Caco-2 (cell line): ENCODE results near the gene SBNO2. TPM values are rescaled to one million over a fixed set of nuclear protein-coding genes. Genes with fewer than 3 reads are reported as not detected.

Source experiments
- BruUV-seq: library from RNA; stranded (reverse); fragments of 400-500 nt; replicated peaks from 2 replicates; lab custom pipeline; 2021; lab: Mats Ljungman, UMichigan
- CTCF ChIA-PET: fragments of 300-600 bp; sonication (Branson Sonifier 250); formaldehyde crosslinking; loops from one replicate; lab custom pipeline; 2022; ENCODE audit warnings: antibody characterized with exemption; lab: Charles Lee
- POLR2A ChIA-PET: fragments of 300-600 bp; sonication (Branson Sonifier 250); formaldehyde crosslinking; loops from one replicate; lab custom pipeline; 2022; ENCODE audit warnings: antibody characterized with exemption; lab: Charles Lee
- DNase-seq, 2 experiments: peaks; one replicate each; pipeline versions ENCODE4 v3.0.0 to v3.0.0-alpha.2; 2020 to 2022
- H3K27me3 ChIP-seq: replicated peaks from 2 replicates; pipeline ENCODE4 v1.6.0; 2011; ENCODE audit warnings: low read length; ENCODE audit not compliant: control insufficient read depth, insufficient read depth
- H3K36me3 ChIP-seq: 2 replicates; pipeline ENCODE4 v1.5.1; 2011; ENCODE audit warnings: low read length; ENCODE audit not compliant: control insufficient read depth, insufficient read depth
- H3K4me1 ChIP-seq: fragments of 250-450 bp; sonication (Bioruptor Pico); 2 replicates; pipeline ENCODE4 v1.5.1; 2020; ENCODE audit warnings: mild to moderate bottlenecking
- H3K4me3 ChIP-seq: 2 replicates; pipeline ENCODE4 v1.5.1; 2011; ENCODE audit warnings: low read depth, mild to moderate bottlenecking, control low read depth, low read length
- H3K9me3 ChIP-seq: fragments of 250-450 bp; sonication (Bioruptor Pico); 2 replicates; pipeline ENCODE4 v1.5.1; 2020; ENCODE audit warnings: mild to moderate bottlenecking, moderate library complexity
- H3K27ac Mint-ChIP-seq: one replicate; pipeline ENCODE4 v1.8.0; 2022; ENCODE audit warnings: mixed read lengths; ENCODE audit not compliant: unreplicated experiment
- H3K27me3 Mint-ChIP-seq: one replicate; pipeline ENCODE4 v1.8.0; 2022; ENCODE audit warnings: mixed read lengths; ENCODE audit not compliant: insufficient read depth, unreplicated experiment
- H3K36me3 Mint-ChIP-seq: one replicate; pipeline ENCODE4 v1.8.0; 2022; ENCODE audit warnings: mild to moderate bottlenecking, mixed read lengths; ENCODE audit not compliant: insufficient read depth, unreplicated experiment
- H3K4me1 Mint-ChIP-seq: one replicate; pipeline ENCODE4 v1.8.0; 2022; ENCODE audit warnings: low read depth, mixed read lengths; ENCODE audit not compliant: unreplicated experiment
- H3K4me3 Mint-ChIP-seq: one replicate; pipeline ENCODE4 v1.8.0; 2022; ENCODE audit warnings: mild to moderate bottlenecking, moderate library complexity, mixed read lengths; ENCODE audit not compliant: unreplicated experiment
- H3K9me3 Mint-ChIP-seq: one replicate; pipeline ENCODE4 v1.8.0; 2022; ENCODE audit warnings: mixed read lengths; ENCODE audit not compliant: unreplicated experiment
- intact Hi-C: fragments of 100-400 bp; cut with micrococcal nuclease; formaldehyde crosslinking; loops from one replicate; pipeline ENCODE4 v1.10.0; 2022; ENCODE audit not compliant: unreplicated experiment
- total RNA-seq: library from RNA; stranded (reverse); gene quantifications from 2 replicates; pipeline ENCODE4 v1.2.3, GENCODE V29; 2022
- TF ChIP-seq, protein P1 (sequence below), 2 experiments: fragments of 200-600 bp in 1 of 2; IDR thresholded peaks; 1 replicate in 1 of 2; 2 replicates in 1 of 2; pipeline versions ENCODE4 v1.5.1 to v1.8.0; 2011 to 2022; ENCODE audit warnings: antibody characterized with exemption in 1 of 2, control low read depth in 1 of 2, inconsistent platforms in 1 of 2, low read depth in 1 of 2, low read length in 1 of 2, mild to moderate bottlenecking in 1 of 2, moderate library complexity in 1 of 2; ENCODE audit not compliant: insufficient read depth in 1 of 2, severe bottlenecking in 1 of 2, unreplicated experiment in 1 of 2

SBNO2 gene
- total RNA-seq, 1 experiment from 2014 or later: 41.2 TPM

DNA sequence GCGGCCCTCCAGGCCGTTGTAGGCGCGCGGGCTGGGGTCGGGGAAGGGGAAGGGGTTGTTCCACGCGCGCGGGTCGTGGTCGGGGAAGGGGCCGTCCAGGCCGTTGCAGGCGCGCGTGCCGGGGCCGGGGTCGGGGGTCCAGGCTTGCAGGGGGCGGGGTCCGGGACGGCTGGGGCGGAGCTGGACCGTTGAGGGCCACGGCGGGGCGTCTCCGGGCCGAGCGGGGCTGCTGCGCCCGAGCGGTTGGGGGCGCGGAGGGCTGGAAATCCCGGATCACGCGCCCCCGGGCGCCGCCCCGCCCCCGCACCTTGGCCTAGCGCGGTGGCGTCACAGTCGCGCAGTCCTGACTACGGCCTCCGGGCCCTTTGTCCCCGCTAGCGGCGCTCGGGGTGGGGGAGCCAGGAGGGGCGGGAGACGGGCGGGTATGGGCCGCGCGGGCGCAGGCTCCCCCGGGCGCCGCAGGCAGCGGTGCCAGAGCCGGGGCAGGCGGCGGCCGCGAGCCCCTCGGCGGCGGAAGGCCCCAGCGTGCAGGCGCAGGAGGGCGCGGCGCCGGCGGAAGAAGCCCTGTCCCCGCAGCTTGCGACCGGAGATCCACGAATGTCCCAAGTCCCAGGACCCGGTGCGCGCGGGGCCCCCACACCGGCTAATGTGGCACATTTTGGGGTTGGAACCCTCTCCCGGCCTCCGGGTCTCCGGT, 69.6 kb downstream of the SBNO2 start:
- no peaks in the 10 kb centered on the region for H3K4me1 Mint-ChIP-seq

DNA sequence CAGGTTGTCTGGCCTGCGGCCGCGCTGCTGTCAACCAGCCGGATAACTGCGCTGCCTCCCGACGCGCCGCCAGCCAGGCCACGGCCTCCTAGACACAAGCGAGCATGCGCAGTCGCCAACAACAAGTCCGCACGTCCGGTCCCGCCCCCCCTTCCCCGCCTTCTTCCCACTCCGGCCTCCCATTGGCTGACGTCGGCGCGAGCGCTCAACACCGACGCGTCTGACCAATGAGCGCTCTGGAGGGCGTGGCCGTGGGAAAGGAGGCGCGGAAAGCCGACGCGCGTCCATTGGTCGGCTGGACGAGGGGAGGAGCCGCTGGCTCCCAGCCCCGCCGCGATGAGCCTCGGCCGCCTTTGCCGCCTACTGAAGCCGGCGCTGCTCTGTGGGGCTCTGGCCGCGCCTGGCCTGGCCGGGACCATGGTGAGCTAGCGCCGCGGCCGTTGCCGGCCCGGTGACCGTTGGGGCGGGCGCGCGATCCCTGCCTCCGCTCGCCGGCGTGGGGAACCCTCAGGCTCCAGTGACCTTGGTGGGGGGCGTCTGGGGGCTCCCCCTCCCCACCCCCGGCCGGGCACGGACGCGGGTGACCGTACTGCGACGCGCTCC, 70.3 kb downstream of the SBNO2 start, which contains the start of gene GPX4:
GPX4 (plus strand) TSS at position 287 of the 603 bp plus-strand sequence; CDS start at position 337, 50 bp downstream.
- H3K27me3 Mint-ChIP-seq: no peaks in the 10 kb centered on the region
- TF ChIP-seq, protein P1, sequence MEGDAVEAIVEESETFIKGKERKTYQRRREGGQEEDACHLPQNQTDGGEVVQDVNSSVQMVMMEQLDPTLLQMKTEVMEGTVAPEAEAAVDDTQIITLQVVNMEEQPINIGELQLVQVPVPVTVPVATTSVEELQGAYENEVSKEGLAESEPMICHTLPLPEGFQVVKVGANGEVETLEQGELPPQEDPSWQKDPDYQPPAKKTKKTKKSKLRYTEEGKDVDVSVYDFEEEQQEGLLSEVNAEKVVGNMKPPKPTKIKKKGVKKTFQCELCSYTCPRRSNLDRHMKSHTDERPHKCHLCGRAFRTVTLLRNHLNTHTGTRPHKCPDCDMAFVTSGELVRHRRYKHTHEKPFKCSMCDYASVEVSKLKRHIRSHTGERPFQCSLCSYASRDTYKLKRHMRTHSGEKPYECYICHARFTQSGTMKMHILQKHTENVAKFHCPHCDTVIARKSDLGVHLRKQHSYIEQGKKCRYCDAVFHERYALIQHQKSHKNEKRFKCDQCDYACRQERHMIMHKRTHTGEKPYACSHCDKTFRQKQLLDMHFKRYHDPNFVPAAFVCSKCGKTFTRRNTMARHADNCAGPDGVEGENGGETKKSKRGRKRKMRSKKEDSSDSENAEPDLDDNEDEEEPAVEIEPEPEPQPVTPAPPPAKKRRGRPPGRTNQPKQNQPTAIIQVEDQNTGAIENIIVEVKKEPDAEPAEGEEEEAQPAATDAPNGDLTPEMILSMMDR (IDR thresholded peaks at IDR 0.05; ENCODE audit: insufficient read depth in 1 of 2, low read depth in 1 of 2, low read length in 1 of 2, severe bottlenecking in 1 of 2, unreplicated experiment in 1 of 2): no peak
- POLR2A ChIA-PET: interaction anchor here (0.5 to 2.3 kb wide), 7 partner anchors 20 to 165 kb away, joined by 3 to 19 read pairs (median 9); partner anchors contain the start of genes ABCA7, ARHGAP45, CIRBP and CNN2
- BruUV-seq: no TSS peak
- Histone ChIP-seq H3K4me3 (peak within 1 kb of the TSS; percentile 97), H3K9me3 (no peaks in the 10 kb centered on the region), H3K36me3 (peaks cover 1% of the 10 kb centered on the region; the same call in 1 of the 2 replicates), H3K27me3 (no peaks in the 10 kb centered on the region), H3K4me1 (peaks cover 28% of the 10 kb centered on the region)
- peak within 1 kb of the TSS; percentile 73 for H3K27ac Mint-ChIP-seq
- CTCF ChIA-PET: interaction anchor here (0.5 to 1.0 kb wide), 3 partner anchors 77 to 141 kb away, joined by 3 to 5 read pairs (median 3); partner anchors contain the start of gene CNN2
- no peaks in the 10 kb centered on the region for H3K9me3 Mint-ChIP-seq
- intact Hi-C loops: loop anchor here (1.0 to 10.0 kb wide), 3 partner anchors 9 to 79 kb away; partner anchors contain the start of genes CNN2, POLR2E, RNU6-2 and TMEM259
- H3K36me3 Mint-ChIP-seq: peaks cover 49% of the 10 kb centered on the region
- H3K4me1 Mint-ChIP-seq: peaks cover 4% of the 10 kb centered on the region
- peak; percentile 96 to 98 for DNase-seq
- H3K4me3 Mint-ChIP-seq: peak within 1 kb of the TSS; percentile 68

More for the DNA sequence above, 69.6 kb downstream of the SBNO2 start:
- ChIA-PET POLR2A (interaction anchor here (0.5 to 2.3 kb wide), 9 partner anchors 8 to 165 kb away, joined by 3 to 19 read pairs (median 6); partner anchors contain the start of genes ABCA7, ARHGAP45, CIRBP and CNN2), CTCF (interaction anchor here (0.5 to 1.0 kb wide), 5 partner anchors 73 to 332 kb away, joined by 3 to 5 read pairs (median 4); partner anchors contain the start of gene CNN2)
- intact Hi-C loops: loop anchor here (10.0 kb wide), 1 partner anchor 80 kb away; the partner anchor contains the start of genes CNN2, RNU6-2 and TMEM259
- peak; percentile 80 to 88 for DNase-seq
- Mint-ChIP-seq H3K27me3 (no peaks in the 10 kb centered on the region), H3K9me3 (no peaks in the 10 kb centered on the region), H3K4me3 (peak overlapping the region; percentile 68), H3K36me3 (peaks cover 49% of the 10 kb centered on the region), H3K27ac (peak overlapping the region; percentile 57)
- no peaks in the 10 kb centered on the region for H3K27me3 ChIP-seq
- H3K4me1 ChIP-seq: peaks cover 23% of the 10 kb centered on the region
- no TSS peak for BruUV-seq
- TF ChIP-seq, protein P1 (IDR thresholded peaks at IDR 0.05; ENCODE audit: insufficient read depth in 1 of 2, low read depth in 1 of 2, low read length in 1 of 2, severe bottlenecking in 1 of 2, unreplicated experiment in 1 of 2): no peak
- H3K9me3 ChIP-seq: no peaks in the 10 kb centered on the region
- H3K36me3 ChIP-seq: peaks cover 1% of the 10 kb centered on the region; the same call in 1 of the 2 replicates
- H3K4me3 ChIP-seq: peak overlapping the region; percentile 97
